GM23338 (cell line): Measurements from ENCODE around the gene ERP44. TPM values are rescaled to one million over a fixed set of nuclear protein-coding genes. Genes with fewer than 3 reads are reported as not detected.

Source experiments
- ATAC-seq: fragments of 200-7000 bp; cut with Tn5 transposase; 3 replicates; pipeline ENCODE4 v1.9.1; 2020
- DNase-seq: peaks from one replicate; pipeline ENCODE4 v3.0.0-alpha.2; 2015; ENCODE audit warnings: low spot score
- H2AFZ ChIP-seq: fragments of 200-600 bp; sonication (generic); 2 replicates; pipeline ENCODE4 v1.8.0; 2016; ENCODE audit warnings: antibody characterized with exemption, mild to moderate bottlenecking, moderate library complexity
- H3F3A ChIP-seq: fragments of 200-600 bp; sonication (generic); replicated peaks from 2 replicates; pipeline ENCODE4 v1.8.0; 2017; ENCODE audit warnings: antibody characterized with exemption, mixed run types, low read depth
- H3K27ac ChIP-seq: fragments of 200-600 bp; sonication (generic); 2 replicates; pipeline ENCODE4 v1.6.1; 2016; ENCODE audit warnings: low read depth
- H3K27me3 ChIP-seq: fragments of 200-600 bp; sonication (generic); 2 replicates; pipeline ENCODE4 v1.8.0; 2016; ENCODE audit warnings: mild to moderate bottlenecking, mixed run types, moderate library complexity; ENCODE audit not compliant: insufficient read depth
- H3K36me3 ChIP-seq: fragments of 200-600 bp; sonication (generic); 2 replicates; pipeline ENCODE4 v1.8.0; 2016; ENCODE audit warnings: mild to moderate bottlenecking; ENCODE audit not compliant: insufficient read depth
- H3K4me1 ChIP-seq: fragments of 200-600 bp; sonication (generic); 2 replicates; pipeline ENCODE4 v1.8.0; 2016; ENCODE audit warnings: mild to moderate bottlenecking, moderate library complexity; ENCODE audit not compliant: insufficient read depth
- H3K4me2 ChIP-seq: fragments of 200-600 bp; sonication (generic); 2 replicates; pipeline ENCODE4 v1.7.1; 2017; ENCODE audit warnings: mixed run types
- H3K4me3 ChIP-seq: fragments of 200-600 bp; sonication (generic); 2 replicates; pipeline ENCODE4 v1.6.1; 2016; ENCODE audit warnings: mixed run types
- H3K79me2 ChIP-seq: fragments of 200-600 bp; sonication (generic); replicated peaks from 2 replicates; pipeline ENCODE4 v1.8.0; 2017; ENCODE audit warnings: mild to moderate bottlenecking; ENCODE audit not compliant: insufficient read depth
- H3K9me2 ChIP-seq: fragments of 200-600 bp; sonication (generic); 2 replicates; pipeline ENCODE4 v1.8.0; 2017; ENCODE audit not compliant: insufficient read depth
- H4K20me1 ChIP-seq: fragments of 200-600 bp; sonication (generic); replicated peaks from 2 replicates; pipeline ENCODE4 v1.8.0; 2017; ENCODE audit warnings: mild to moderate bottlenecking; ENCODE audit not compliant: insufficient read depth
- H3K27ac Mint-ChIP-seq: 2 replicates; pipeline ENCODE4 v1.8.0; 2020; ENCODE audit warnings: inconsistent platforms, mild to moderate bottlenecking, moderate library complexity, mixed read lengths
- H3K27me3 Mint-ChIP-seq: 3 replicates; pipeline ENCODE4 v1.8.0; 2022; ENCODE audit warnings: low read depth, mild to moderate bottlenecking, moderate library complexity, mixed read lengths, inconsistent platforms; ENCODE audit not compliant: insufficient read depth, poor library complexity
- H3K36me3 Mint-ChIP-seq: 3 replicates; pipeline ENCODE4 v1.8.0; 2021; ENCODE audit warnings: low read depth, mild to moderate bottlenecking, inconsistent platforms, moderate library complexity, mixed read lengths
- H3K4me1 Mint-ChIP-seq: 3 replicates; pipeline ENCODE4 v1.8.0; 2020; ENCODE audit warnings: mild to moderate bottlenecking, inconsistent platforms, mixed read lengths
- H3K4me3 Mint-ChIP-seq: 3 replicates; pipeline ENCODE4 v1.8.0; 2021; ENCODE audit warnings: moderate library complexity, mild to moderate bottlenecking, inconsistent platforms, mixed read lengths
- H3K9me3 Mint-ChIP-seq: 3 replicates; pipeline ENCODE4 v1.8.0; 2020; ENCODE audit warnings: moderate library complexity, mild to moderate bottlenecking, inconsistent platforms, mixed read lengths
- CREB1 ChIP-seq: fragments of 250-450 bp; sonication (Bioruptor Pico); IDR thresholded peaks from 2 replicates; pipeline ENCODE4 v1.5.0; 2020; ENCODE audit warnings: low read depth, mild to moderate bottlenecking, moderate library complexity
- EZH2 ChIP-seq: fragments of 200-600 bp; sonication (generic); IDR thresholded peaks from one replicate; pipeline ENCODE4 v1.8.0; 2017; ENCODE audit warnings: antibody characterized with exemption, mild to moderate bottlenecking, low read depth; ENCODE audit not compliant: unreplicated experiment
- EZH2phosphoT487 ChIP-seq: fragments of 200-600 bp; sonication (generic); IDR thresholded peaks from one replicate; pipeline ENCODE4 v1.8.1; 2018; ENCODE audit warnings: antibody characterized with exemption; ENCODE audit not compliant: unreplicated experiment
- JUNB ChIP-seq: IDR thresholded peaks from one replicate; pipeline ENCODE4 v1.6.1; 2016; ENCODE audit warnings: antibody characterized with exemption; ENCODE audit not compliant: unreplicated experiment
- NANOG ChIP-seq: IDR thresholded peaks from 2 replicates; pipeline ENCODE4 v1.6.1; 2016; ENCODE audit warnings: antibody characterized with exemption, borderline replicate concordance
- POLR2AphosphoS5 ChIP-seq: IDR thresholded peaks from 2 replicates; pipeline ENCODE4 v1.6.1; 2016; ENCODE audit warnings: antibody characterized with exemption, low read depth
- STAT1 ChIP-seq: IDR thresholded peaks from one replicate; pipeline ENCODE4 v1.6.1; 2016; ENCODE audit warnings: antibody characterized with exemption; ENCODE audit not compliant: unreplicated experiment
- ZNF114 ChIP-seq: fragments of 250-450 bp; sonication (Bioruptor Pico); IDR thresholded peaks from 2 replicates; pipeline ENCODE4 v1.5.0; 2020; ENCODE audit warnings: mild to moderate bottlenecking, moderate library complexity
- ZNF331 ChIP-seq: fragments of 250-450 bp; sonication (Bioruptor Pico); IDR thresholded peaks from 2 replicates; pipeline ENCODE4 v1.5.0; 2020; ENCODE audit warnings: low read depth, mild to moderate bottlenecking, moderate library complexity
- polyA plus RNA-seq: library from polyadenylated mRNA; unstranded; fragments of >200 nt; fragmentation: Nextera tagmentation; extraction: Ambion mirVana; gene quantifications from 2 replicates; pipeline ENCODE4 v1.2.1, GENCODE V29; 2016
- total RNA-seq: library from RNA; depleted of rRNA; stranded (reverse); fragments of >200 nt; shearing (Covaris generic); gene quantifications from 2 replicates; pipeline ENCODE4 v1.2.3, GENCODE V29; 2014
- TF ChIP-seq, protein P1 (sequence below), 2 experiments: fragments of 200-600 bp in 1 of 2; sonication (generic) in 1 of 2; conservative IDR thresholded peaks; 2 replicates each; pipeline versions ENCODE4 v1.5.1 to v1.6.1; 2016 to 2017; ENCODE audit warnings: antibody characterized with exemption in 2 of 2, low read depth in 2 of 2, mild to moderate bottlenecking in 2 of 2, moderate library complexity in 1 of 2
- TF ChIP-seq, protein P2 (sequence below): fragments of 250-450 bp; sonication (Bioruptor Pico); IDR thresholded peaks from 2 replicates; pipeline ENCODE4 v1.5.0; 2020; ENCODE audit warnings: mild to moderate bottlenecking, moderate library complexity

ERP44 gene
- total and polyA plus RNA-seq, 2 experiments from 2014 or later = 13.0 to 24.1 TPM

DNA sequence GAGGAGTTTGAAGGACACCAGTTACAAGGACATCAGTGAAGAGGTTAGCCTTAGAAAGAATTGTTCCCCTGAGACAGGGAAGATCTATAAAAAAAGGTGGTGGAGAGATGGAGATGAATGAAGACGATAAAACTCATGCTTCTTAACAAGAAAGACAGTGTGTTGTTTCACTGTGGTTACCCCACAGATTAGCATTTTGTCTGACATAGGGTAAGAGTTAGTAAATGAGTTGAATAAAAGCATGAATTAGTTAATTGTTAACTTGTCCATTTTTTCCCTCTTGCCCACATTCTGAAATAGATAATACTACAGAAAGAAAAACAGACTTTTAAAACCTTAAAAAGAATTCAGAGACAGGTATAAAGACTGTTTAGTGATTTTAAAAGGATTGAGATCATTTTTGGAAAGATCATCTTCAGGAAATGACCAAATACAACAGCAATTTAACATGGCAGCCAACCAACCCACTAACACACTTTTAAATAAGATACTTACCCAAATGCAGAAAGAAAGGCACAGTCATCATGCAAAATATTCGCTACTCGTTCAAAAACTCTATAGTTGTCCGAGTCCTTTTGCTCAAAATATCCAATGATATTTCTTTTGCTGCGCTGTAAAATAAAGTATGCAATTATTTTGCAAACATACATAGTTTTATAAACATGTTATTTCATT is 78.5 kb downstream of the ERP44 start:
- H3K4me1 ChIP-seq = no peaks in the 10 kb centered on the region
- ATAC-seq = no peak
- H3K27ac ChIP-seq = no peak overlapping the region
- no peaks in the 10 kb centered on the region for H4K20me1 ChIP-seq
- no peaks in the 10 kb centered on the region for H3F3A ChIP-seq
- DNase-seq = no peak
- no peak overlapping the region for H2AFZ ChIP-seq
- no peak for TF ChIP-seq EZH2
- TF ChIP-seq STAT1 = no peak
- TF ChIP-seq, protein P1, sequence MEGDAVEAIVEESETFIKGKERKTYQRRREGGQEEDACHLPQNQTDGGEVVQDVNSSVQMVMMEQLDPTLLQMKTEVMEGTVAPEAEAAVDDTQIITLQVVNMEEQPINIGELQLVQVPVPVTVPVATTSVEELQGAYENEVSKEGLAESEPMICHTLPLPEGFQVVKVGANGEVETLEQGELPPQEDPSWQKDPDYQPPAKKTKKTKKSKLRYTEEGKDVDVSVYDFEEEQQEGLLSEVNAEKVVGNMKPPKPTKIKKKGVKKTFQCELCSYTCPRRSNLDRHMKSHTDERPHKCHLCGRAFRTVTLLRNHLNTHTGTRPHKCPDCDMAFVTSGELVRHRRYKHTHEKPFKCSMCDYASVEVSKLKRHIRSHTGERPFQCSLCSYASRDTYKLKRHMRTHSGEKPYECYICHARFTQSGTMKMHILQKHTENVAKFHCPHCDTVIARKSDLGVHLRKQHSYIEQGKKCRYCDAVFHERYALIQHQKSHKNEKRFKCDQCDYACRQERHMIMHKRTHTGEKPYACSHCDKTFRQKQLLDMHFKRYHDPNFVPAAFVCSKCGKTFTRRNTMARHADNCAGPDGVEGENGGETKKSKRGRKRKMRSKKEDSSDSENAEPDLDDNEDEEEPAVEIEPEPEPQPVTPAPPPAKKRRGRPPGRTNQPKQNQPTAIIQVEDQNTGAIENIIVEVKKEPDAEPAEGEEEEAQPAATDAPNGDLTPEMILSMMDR (conservative IDR thresholded peaks at IDR 0.05; ENCODE audit: low read depth in 2 of 2) = no peak
- no peaks in the 10 kb centered on the region for H3K9me2 ChIP-seq
- H3K4me1 Mint-ChIP-seq = no peaks in the 10 kb centered on the region
- no peak overlapping the region for H3K27ac Mint-ChIP-seq
- no peak overlapping the region for H3K4me3 ChIP-seq
- H3K36me3 Mint-ChIP-seq = peaks cover 8% of the 10 kb centered on the region; the same call in 2 of the 3 replicates
- H3K4me2 ChIP-seq = no peak overlapping the region
- H3K79me2 ChIP-seq = no peaks in the 10 kb centered on the region
- no peaks in the 10 kb centered on the region for H3K9me3 Mint-ChIP-seq
- no peaks in the 10 kb centered on the region for H3K27me3 ChIP-seq
- H3K36me3 ChIP-seq = no peaks in the 10 kb centered on the region
- no peaks in the 10 kb centered on the region for H3K27me3 Mint-ChIP-seq
- no peak overlapping the region for H3K4me3 Mint-ChIP-seq

DNA sequence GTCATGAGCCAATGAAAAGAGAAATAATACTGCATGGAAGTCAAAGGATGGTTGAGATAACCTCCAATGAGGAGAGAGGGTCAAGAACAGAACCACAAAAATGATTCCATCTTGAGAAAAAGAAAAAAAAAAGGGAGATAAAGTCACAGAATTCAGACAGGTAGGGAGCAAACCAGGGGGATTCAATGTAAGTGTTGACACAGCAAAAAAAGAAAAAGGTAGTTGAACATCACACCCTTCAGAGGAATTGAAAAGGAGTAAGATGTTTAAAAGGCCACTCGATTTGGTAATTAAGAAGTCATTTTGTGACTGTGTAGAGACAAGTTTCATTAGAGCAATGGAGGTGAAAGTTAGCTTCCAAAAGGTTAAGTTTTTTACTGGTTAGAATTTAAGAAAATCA is 79.3 kb downstream of the ERP44 start:
- Histone ChIP-seq H3K27me3 (no peaks in the 10 kb centered on the region), H3F3A (no peaks in the 10 kb centered on the region), H4K20me1 (no peaks in the 10 kb centered on the region), H3K27ac (no peak overlapping the region), H3K4me3 (no peak overlapping the region), H3K4me2 (no peak overlapping the region), H3K4me1 (no peaks in the 10 kb centered on the region), H3K79me2 (no peaks in the 10 kb centered on the region), H3K9me2 (no peaks in the 10 kb centered on the region), H3K36me3 (no peaks in the 10 kb centered on the region), H2AFZ (no peak overlapping the region)
- H3K4me3 Mint-ChIP-seq = no peak overlapping the region
- H3K4me1 Mint-ChIP-seq = no peaks in the 10 kb centered on the region
- H3K9me3 Mint-ChIP-seq = no peaks in the 10 kb centered on the region
- H3K36me3 Mint-ChIP-seq = peaks cover 8% of the 10 kb centered on the region; the same call in 2 of the 3 replicates
- no peaks in the 10 kb centered on the region for H3K27me3 Mint-ChIP-seq
- TF ChIP-seq EZH2 = no peak
- TF ChIP-seq JUNB = no peak
- no peak for TF ChIP-seq STAT1
- no peak for TF ChIP-seq EZH2phosphoT487
- TF ChIP-seq, protein P2, sequence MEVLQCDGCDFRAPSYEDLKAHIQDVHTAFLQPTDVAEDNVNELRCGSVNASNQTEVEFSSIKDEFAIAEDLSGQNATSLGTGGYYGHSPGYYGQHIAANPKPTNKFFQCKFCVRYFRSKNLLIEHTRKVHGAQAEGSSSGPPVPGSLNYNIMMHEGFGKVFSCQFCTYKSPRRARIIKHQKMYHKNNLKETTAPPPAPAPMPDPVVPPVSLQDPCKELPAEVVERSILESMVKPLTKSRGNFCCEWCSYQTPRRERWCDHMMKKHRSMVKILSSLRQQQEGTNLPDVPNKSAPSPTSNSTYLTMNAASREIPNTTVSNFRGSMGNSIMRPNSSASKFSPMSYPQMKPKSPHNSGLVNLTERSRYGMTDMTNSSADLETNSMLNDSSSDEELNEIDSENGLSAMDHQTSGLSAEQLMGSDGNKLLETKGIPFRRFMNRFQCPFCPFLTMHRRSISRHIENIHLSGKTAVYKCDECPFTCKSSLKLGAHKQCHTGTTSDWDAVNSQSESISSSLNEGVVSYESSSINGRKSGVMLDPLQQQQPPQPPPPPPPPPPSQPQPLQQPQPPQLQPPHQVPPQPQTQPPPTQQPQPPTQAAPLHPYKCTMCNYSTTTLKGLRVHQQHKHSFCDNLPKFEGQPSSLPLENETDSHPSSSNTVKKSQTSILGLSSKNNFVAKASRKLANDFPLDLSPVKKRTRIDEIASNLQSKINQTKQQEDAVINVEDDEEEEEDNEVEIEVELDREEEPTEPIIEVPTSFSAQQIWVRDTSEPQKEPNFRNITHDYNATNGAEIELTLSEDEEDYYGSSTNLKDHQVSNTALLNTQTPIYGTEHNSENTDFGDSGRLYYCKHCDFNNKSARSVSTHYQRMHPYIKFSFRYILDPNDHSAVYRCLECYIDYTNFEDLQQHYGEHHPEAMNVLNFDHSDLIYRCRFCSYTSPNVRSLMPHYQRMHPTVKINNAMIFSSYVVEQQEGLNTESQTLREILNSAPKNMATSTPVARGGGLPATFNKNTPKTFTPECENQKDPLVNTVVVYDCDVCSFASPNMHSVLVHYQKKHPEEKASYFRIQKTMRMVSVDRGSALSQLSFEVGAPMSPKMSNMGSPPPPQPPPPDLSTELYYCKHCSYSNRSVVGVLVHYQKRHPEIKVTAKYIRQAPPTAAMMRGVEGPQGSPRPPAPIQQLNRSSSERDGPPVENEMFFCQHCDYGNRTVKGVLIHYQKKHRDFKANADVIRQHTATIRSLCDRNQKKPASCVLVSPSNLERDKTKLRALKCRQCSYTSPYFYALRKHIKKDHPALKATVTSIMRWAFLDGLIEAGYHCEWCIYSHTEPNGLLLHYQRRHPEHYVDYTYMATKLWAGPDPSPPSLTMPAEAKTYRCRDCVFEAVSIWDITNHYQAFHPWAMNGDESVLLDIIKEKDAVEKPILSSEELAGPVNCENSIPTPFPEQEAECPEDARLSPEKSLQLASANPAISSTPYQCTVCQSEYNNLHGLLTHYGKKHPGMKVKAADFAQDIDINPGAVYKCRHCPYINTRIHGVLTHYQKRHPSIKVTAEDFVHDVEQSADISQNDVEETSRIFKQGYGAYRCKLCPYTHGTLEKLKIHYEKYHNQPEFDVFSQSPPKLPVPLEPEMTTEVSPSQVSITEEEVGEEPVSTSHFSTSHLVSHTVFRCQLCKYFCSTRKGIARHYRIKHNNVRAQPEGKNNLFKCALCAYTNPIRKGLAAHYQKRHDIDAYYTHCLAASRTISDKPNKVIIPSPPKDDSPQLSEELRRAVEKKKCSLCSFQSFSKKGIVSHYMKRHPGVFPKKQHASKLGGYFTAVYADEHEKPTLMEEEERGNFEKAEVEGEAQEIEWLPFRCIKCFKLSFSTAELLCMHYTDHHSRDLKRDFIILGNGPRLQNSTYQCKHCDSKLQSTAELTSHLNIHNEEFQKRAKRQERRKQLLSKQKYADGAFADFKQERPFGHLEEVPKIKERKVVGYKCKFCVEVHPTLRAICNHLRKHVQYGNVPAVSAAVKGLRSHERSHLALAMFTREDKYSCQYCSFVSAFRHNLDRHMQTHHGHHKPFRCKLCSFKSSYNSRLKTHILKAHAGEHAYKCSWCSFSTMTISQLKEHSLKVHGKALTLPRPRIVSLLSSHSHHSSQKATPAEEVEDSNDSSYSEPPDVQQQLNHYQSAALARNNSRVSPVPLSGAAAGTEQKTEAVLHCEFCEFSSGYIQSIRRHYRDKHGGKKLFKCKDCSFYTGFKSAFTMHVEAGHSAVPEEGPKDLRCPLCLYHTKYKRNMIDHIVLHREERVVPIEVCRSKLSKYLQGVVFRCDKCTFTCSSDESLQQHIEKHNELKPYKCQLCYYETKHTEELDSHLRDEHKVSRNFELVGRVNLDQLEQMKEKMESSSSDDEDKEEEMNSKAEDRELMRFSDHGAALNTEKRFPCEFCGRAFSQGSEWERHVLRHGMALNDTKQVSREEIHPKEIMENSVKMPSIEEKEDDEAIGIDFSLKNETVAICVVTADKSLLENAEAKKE (CRISPR knock-in tag) = no peak
- no peak for TF ChIP-seq NANOG
- no peak for TF ChIP-seq ZNF114 (CRISPR knock-in tag)
- TF ChIP-seq ZNF331 (CRISPR knock-in tag) = no peak
- no peak for TF ChIP-seq POLR2AphosphoS5
- TF ChIP-seq CREB1 = no peak
- no peak for DNase-seq
- ATAC-seq = no peak
- H3K27ac Mint-ChIP-seq = no peak overlapping the region
